GM12878 (cell line): Measurements from ENCODE around the gene CADM2. TPM values are rescaled to one million over a fixed set of nuclear protein-coding genes. Genes with fewer than 3 reads are reported as not detected.

Source experiments
- ATAC-seq: fragments of 200-7000 bp; cut with Tn5 transposase; 3 replicates; pipeline ENCODE4 v1.9.1; 2020; ENCODE audit warnings: mild to moderate bottlenecking, moderate library complexity
- BruUV-seq: library from RNA; stranded (reverse); fragments of 400-500 nt; replicated peaks from 2 replicates; lab custom pipeline; 2021; lab: Mats Ljungman, UMichigan
- CTCF ChIA-PET: fragments of 300-600 bp; sonication (Branson Sonifier 250); formaldehyde crosslinking; extraction: SDS; loops from one replicate; lab custom pipeline; 2021; ENCODE audit warnings: inconsistent platforms; lab: Yijun Ruan, JAX
- POLR2A ChIA-PET: fragments of 350-600 bp; formaldehyde crosslinking; extraction: SDS; loops from one replicate; lab custom pipeline; 2021; ENCODE audit warnings: inconsistent platforms; lab: Charles Lee
- RAD21 ChIA-PET: fragments of 300-600 bp; sonication (Branson Sonifier 250); formaldehyde crosslinking; loops from one replicate; lab custom pipeline; 2023; ENCODE audit warnings: antibody characterized with exemption; ENCODE audit not compliant: unreplicated experiment; lab: Charles Lee
- SMC1A ChIA-PET: fragments of 300-600 bp; sonication (Branson Sonifier 250); formaldehyde crosslinking; loops from one replicate; lab custom pipeline; 2023; ENCODE audit not compliant: unreplicated experiment, uncharacterized antibody; lab: Charles Lee
- DNase-seq: peaks from one replicate; pipeline ENCODE4 v3.0.0-alpha.2; 2011; ENCODE audit warnings: low read depth, low spot score
- FAIRE-seq: peaks from 3 replicates; lab custom pipeline; 2011; peaks lifted over from hg19 to GRCh38; lab: Jason Lieb, UNC
- H2AFZ ChIP-seq: 2 replicates; pipeline ENCODE4 v1.6.0; 2011; ENCODE audit warnings: low read depth, low read length, control low read depth; ENCODE audit not compliant: control insufficient read depth
- H3K27ac ChIP-seq: 2 replicates; pipeline ENCODE4 v1.5.1; 2011; ENCODE audit warnings: control low read depth; ENCODE audit not compliant: control insufficient read depth, insufficient read depth
- H3K27me3 ChIP-seq, 2 experiments: replicated peaks in 1 of 2; 2 replicates each; pipeline versions ENCODE4 v1.6.0 to v1.6.1; 2011; ENCODE audit warnings: low read length in 1 of 2; ENCODE audit not compliant: control insufficient read depth in 2 of 2, insufficient read depth in 2 of 2
- H3K36me3 ChIP-seq, 2 experiments: 2 replicates each; pipeline ENCODE4 v1.5.1; 2011; ENCODE audit warnings: low read length in 1 of 2; ENCODE audit not compliant: control insufficient read depth in 2 of 2, insufficient read depth in 2 of 2
- H3K4me1 ChIP-seq: 2 replicates; pipeline ENCODE4 v1.6.1; 2011; ENCODE audit warnings: mild to moderate bottlenecking, low read length, moderate library complexity, mixed read lengths; ENCODE audit not compliant: control insufficient read depth, insufficient read depth
- H3K4me2 ChIP-seq: 2 replicates; pipeline ENCODE4 v1.6.0; 2011; ENCODE audit warnings: control low read depth; ENCODE audit not compliant: control insufficient read depth, insufficient read depth
- H3K4me3 ChIP-seq: fragments of 200-600 bp; sonication (generic); 2 replicates; pipeline ENCODE4 v1.5.1; 2016
- H3K79me2 ChIP-seq: 2 replicates; pipeline ENCODE4 v1.6.0; 2011; ENCODE audit warnings: low read length; ENCODE audit not compliant: control insufficient read depth, insufficient read depth
- H3K9ac ChIP-seq: 2 replicates; pipeline ENCODE4 v1.8.0; 2011; ENCODE audit warnings: low read length, control low read depth, mixed read lengths; ENCODE audit not compliant: control insufficient read depth, insufficient read depth
- H3K9me3 ChIP-seq: replicated peaks from 3 replicates; pipeline ENCODE4 v1.5.1; 2011; ENCODE audit warnings: mild to moderate bottlenecking, low read length; ENCODE audit not compliant: control insufficient read depth, insufficient read depth
- H4K20me1 ChIP-seq: 2 replicates; pipeline ENCODE4 v1.6.0; 2011; ENCODE audit not compliant: control insufficient read depth, insufficient read depth
- BMI1 ChIP-seq: fragments of 450-650 bp; IDR thresholded peaks from 2 replicates; pipeline ENCODE4 v1.6.1; 2016; ENCODE audit warnings: mild to moderate bottlenecking, moderate library complexity, borderline replicate concordance
- CREM ChIP-seq: IDR thresholded peaks from 2 replicates; pipeline ENCODE4 v1.6.1; 2014; ENCODE audit warnings: antibody characterized with exemption, low read depth
- EED ChIP-seq: sonication (generic); IDR thresholded peaks from 2 replicates; pipeline ENCODE4 v1.6.1; 2016; ENCODE audit warnings: antibody characterized with exemption, low read depth
- EGR1 ChIP-seq, 2 experiments: IDR thresholded peaks; 1 replicate in 1 of 2; 2 replicates in 1 of 2; pipeline ENCODE4 v1.6.1; 2011 to 2012; ENCODE audit warnings: low read depth in 2 of 2, low read length in 2 of 2, borderline replicate concordance in 1 of 2, mild to moderate bottlenecking in 1 of 2, moderate library complexity in 1 of 2
- EZH2 ChIP-seq: IDR thresholded peaks from 2 replicates; pipeline ENCODE4 v1.6.1; 2012; ENCODE audit warnings: low read depth, mild to moderate bottlenecking, control low read depth, inconsistent platforms, low read length, borderline replicate concordance; ENCODE audit not compliant: control insufficient read depth
- HCFC1 ChIP-seq: fragments of 150-350 bp; IDR thresholded peaks from 2 replicates; pipeline ENCODE4 v1.6.1; 2014; ENCODE audit warnings: low read length
- IRF4 ChIP-seq: IDR thresholded peaks from 2 replicates; pipeline ENCODE4 v1.6.1; 2011; ENCODE audit warnings: low read depth, low read length
- MLLT1 ChIP-seq: fragments of 450-650 bp; IDR thresholded peaks from 2 replicates; pipeline ENCODE4 v1.6.1; 2016; ENCODE audit warnings: mild to moderate bottlenecking
- MTA3 ChIP-seq: IDR thresholded peaks from 2 replicates; pipeline ENCODE4 v1.6.1; 2012; ENCODE audit warnings: low read length, inconsistent platforms, borderline replicate concordance
- NFYA ChIP-seq: IDR thresholded peaks from 2 replicates; pipeline ENCODE4 v1.6.1; 2011; ENCODE audit warnings: low read depth, mild to moderate bottlenecking, low read length, improper control_type of control experiment, borderline replicate concordance
- REST ChIP-seq: IDR thresholded peaks from 2 replicates; pipeline ENCODE4 v1.6.1; 2012; ENCODE audit warnings: mild to moderate bottlenecking, low read depth, low read length
- RFX5 ChIP-seq: IDR thresholded peaks from 2 replicates; pipeline ENCODE4 v1.6.1; 2011; ENCODE audit warnings: low read depth, low read length, improper control_type of control experiment
- RUNX3 ChIP-seq: IDR thresholded peaks from 2 replicates; pipeline ENCODE4 v1.6.1; 2012; ENCODE audit warnings: low read length, inconsistent platforms
- SRF ChIP-seq, 2 experiments: IDR thresholded peaks; 2 replicates each; pipeline ENCODE4 v1.6.1; 2011; ENCODE audit warnings: low read depth in 2 of 2, low read length in 2 of 2, mild to moderate bottlenecking in 1 of 2, moderate library complexity in 1 of 2
- TBL1XR1 ChIP-seq: IDR thresholded peaks from 2 replicates; pipeline ENCODE4 v1.6.1; 2012; ENCODE audit warnings: low read depth, low read length, improper control_type of control experiment
- WRNIP1 ChIP-seq: IDR thresholded peaks from 2 replicates; pipeline ENCODE4 v1.6.1; 2011; ENCODE audit warnings: low read depth, low read length, improper control_type of control experiment, borderline replicate concordance
- ZSCAN29 ChIP-seq: fragments of 450-650 bp; IDR thresholded peaks from 2 replicates; pipeline ENCODE4 v1.6.1; 2017; ENCODE audit warnings: mild to moderate bottlenecking, moderate library complexity
- WGBS: methylation state at CpG from one replicate; pipeline ENCODE4 v1.1.6; 2016; ENCODE audit warnings: low lambda C conversion rate; ENCODE audit not compliant: insufficient replicate concordance, insufficient coverage; ENCODE audit errors: missing lambda C conversion rate; 5-methylcytosine and 5-hydroxymethylcytosine counted together
- in situ Hi-C: fragments of 300-500 bp; cut with MboI; formaldehyde crosslinking; loops from 9 replicates; pipeline ENCODE4 v1.14.3; 2018; ENCODE audit warnings: mixed read lengths
- intact Hi-C: fragments of 100-400 bp; cut with micrococcal nuclease; formaldehyde crosslinking; loops from one replicate; pipeline ENCODE4 v1.14.2; 2022; ENCODE audit not compliant: unreplicated experiment
- polyA plus RNA-seq, 11 experiments: library from polyadenylated mRNA; depleted of rRNA in 4 of 11; unstranded in 6 of 11; stranded (reverse) in 5 of 11; fragments of >200 nt; fragmentation: Nextera tagmentation in 4 of 11; fragmentation: Illumina TruSeq in 1 of 11; extraction: Ambion mirVana in 4 of 11; extraction: Trizol in 1 of 11; gene quantifications; 1 replicate in 1 of 11; 2 replicates in 10 of 11; pipeline versions ENCODE4 v1.2.1 to v1.2.3, GENCODE V29; 2011 to 2016; ENCODE audit warnings: inconsistent platforms in 2 of 11, missing spikeins in 2 of 11, low read depth in 1 of 11
- total RNA-seq, 4 experiments: library from RNA; depleted of rRNA in 3 of 4; stranded (reverse); fragments of >200 nt in 3 of 4; fragmentation: Illumina TruSeq in 1 of 4; extraction: Trizol in 1 of 4; gene quantifications; 2 replicates each; pipeline versions ENCODE4 v1.2.1 to v1.2.3, GENCODE V29; 2013 to 2021

The CADM2 gene
- total and polyA plus RNA-seq, 10 of the 15 experiments (the other 5 are each of a cell fraction or from before 2014, with no cell fraction given) = 0.13 TPM; not detected in 9

DNA sequence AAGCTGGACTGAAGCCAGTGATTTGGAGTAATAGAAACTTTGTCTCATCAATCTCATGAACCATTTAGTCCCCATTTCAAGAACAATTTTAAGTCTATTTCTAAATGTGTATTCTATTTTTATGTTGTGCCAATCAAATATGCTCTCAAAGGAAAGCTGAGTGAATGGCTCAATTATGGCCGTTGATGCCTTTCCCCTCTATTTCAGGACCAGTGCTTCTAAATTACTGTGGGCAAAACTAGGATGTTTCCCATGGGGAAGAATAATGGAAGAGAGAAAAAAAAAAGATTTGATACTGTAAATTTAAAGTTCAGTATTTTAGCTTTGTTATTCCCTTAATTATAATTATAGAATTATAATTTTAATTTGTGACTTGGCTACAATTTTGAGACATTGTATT lies 110.1 kb downstream of the CADM2 start (continued):
- TF ChIP-seq REST (no peak), MLLT1 (no peak), EGR1 (IDR thresholded peaks at IDR 0.05; ENCODE audit: borderline replicate concordance in 1 of 2, low read depth in 2 of 2, low read length in 2 of 2) (no peak), RUNX3 (no peak), NFYA (no peak), SRF (IDR thresholded peaks at IDR 0.05; ENCODE audit: low read depth in 2 of 2, low read length in 2 of 2) (no peak)

DNA sequence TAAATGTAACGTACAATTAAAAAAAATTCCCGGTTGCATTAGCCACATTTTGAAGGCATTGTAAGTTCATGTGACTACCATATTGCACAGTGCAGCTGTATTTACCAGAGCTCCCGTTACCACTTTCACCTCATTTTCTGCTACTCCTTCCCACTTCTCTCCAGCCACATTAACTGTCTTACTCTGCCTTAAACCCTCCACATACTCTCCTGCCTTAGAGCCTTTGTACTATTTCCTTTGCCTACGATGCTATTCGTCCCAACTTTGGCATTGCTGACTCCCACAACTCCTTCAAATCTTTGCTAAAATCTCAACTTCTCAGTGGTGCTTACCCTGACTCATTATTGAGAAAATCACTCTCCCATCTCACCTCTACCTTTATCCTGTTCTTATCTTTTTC lies 115.2 kb downstream of the CADM2 start:
- FAIRE-seq = no peak
- CTCF ChIA-PET = no interaction called here
- RAD21 ChIA-PET = no interaction called here
- no peak overlapping the region for H2AFZ ChIP-seq
- no TSS peak for BruUV-seq
- intact Hi-C loops (no loop called here), in situ Hi-C loops (no loop called here)
- H4K20me1 ChIP-seq = no peaks in the 10 kb centered on the region
- POLR2A ChIA-PET = no interaction called here
- SMC1A ChIA-PET = interaction anchor here (0.7 kb wide), 1 partner anchor 648 kb away, joined by 3 read pairs; no protein-coding TSS in a partner anchor
- no peaks in the 10 kb centered on the region for H3K9me3 ChIP-seq
- no peak for DNase-seq
- H3K4me1 ChIP-seq = no peaks in the 10 kb centered on the region
- no peak overlapping the region for H3K27ac ChIP-seq
- ATAC-seq = no peak
- no peaks in the 10 kb centered on the region for H3K36me3 ChIP-seq
- no peak overlapping the region for H3K9ac ChIP-seq
- WGBS = 44% methylated on average over 5 of the region's 5 CpGs
- no peak overlapping the region for H3K4me2 ChIP-seq
- H3K27me3 ChIP-seq = no peaks in the 10 kb centered on the region
- H3K4me3 ChIP-seq = no peak overlapping the region
- no peaks in the 10 kb centered on the region for H3K79me2 ChIP-seq
- TF ChIP-seq HCFC1 (no peak), RFX5 (no peak), EED (no peak), IRF4 (no peak), TBL1XR1 (no peak), EZH2 (no peak), WRNIP1 (no peak), CREM (no peak), BMI1 (no peak), MTA3 (no peak), ZSCAN29 (no peak), NFYA (no peak)
